ENCODE data around the gene OBP2B.

The OBP2B gene

GRCh38 chr9:133249337-133249736 lies 40.3 kb upstream of the OBP2B start:
- Histone ChIP-seq H3K4me1 (ENCODE audit: control insufficient read depth in 1 of 2, insufficient read depth in 2 of 2, low read length in 2 of 2) (peaks cover 8 to 14% of the 10 kb centered on the region in 2 experiments), H2BK12ac (ENCODE audit: low read length) (no peak overlapping the region), H3K4me3 (ENCODE audit: low read depth, low read length) (no peak overlapping the region), H3K23ac (ENCODE audit: low read length) (no peak overlapping the region), H2AFZ (ENCODE audit: insufficient read depth, low read length, poor library complexity) (no peak overlapping the region), H2BK120ac (ENCODE audit: insufficient read depth, low read length, poor library complexity) (no peak overlapping the region), H2AK5ac (ENCODE audit: low read length) (no peak overlapping the region), H3K36me3 (ENCODE audit: control insufficient read depth in 1 of 2, insufficient read depth in 2 of 2, low read length in 2 of 2) (no peaks in the 10 kb centered on the region), H3K27ac (ENCODE audit: low read depth, low read length) (no peak overlapping the region), H3K4me2 (ENCODE audit: low read length) (no peak overlapping the region), H3K14ac (ENCODE audit: low read length) (no peak overlapping the region), H3K27me3 (ENCODE audit: insufficient read depth, low read length) (no peaks in the 10 kb centered on the region), H3K9me3 (ENCODE audit: insufficient read depth, low read depth, low read length) (peaks cover 2% of the 10 kb centered on the region), H3K9ac (ENCODE audit: low read length) (no peak overlapping the region), H4K12ac (ENCODE audit: low read depth, low read length) (no peak overlapping the region), H3K18ac (ENCODE audit: low read length) (no peak overlapping the region), H3K79me2 (ENCODE audit: control insufficient read depth, insufficient read depth, low read length, poor library complexity) (no peaks in the 10 kb centered on the region), H3K79me1 (ENCODE audit: low read length) (no peaks in the 10 kb centered on the region), H2BK5ac (ENCODE audit: low read depth, low read length, poor library complexity) (no peak overlapping the region), H4K91ac (ENCODE audit: low read depth, low read length) (no peak overlapping the region), H3K4ac (ENCODE audit: low read depth, low read length) (no peak overlapping the region), H4K8ac (ENCODE audit: low read depth, low read length) (no peak overlapping the region)
- WGBS (ENCODE audit: extremely low coverage, insufficient coverage, insufficient read length), result no CpG with 5 or more reads among the region's 1 CpG
- no peak for DNase-seq

GRCh38 chr9:133248726-133249295 lies 39.8 kb upstream of the OBP2B start:
- no peaks in the 10 kb centered on the region for H3K79me2 ChIP-seq (ENCODE audit: control insufficient read depth, insufficient read depth, low read length, poor library complexity)
- H4K91ac ChIP-seq (ENCODE audit: low read depth, low read length), result no peak overlapping the region
- H3K14ac ChIP-seq (ENCODE audit: low read length), result no peak overlapping the region
- no peak overlapping the region for H2BK120ac ChIP-seq (ENCODE audit: insufficient read depth, low read length, poor library complexity)
- no peak overlapping the region for H3K18ac ChIP-seq (ENCODE audit: low read length)
- no peaks in the 10 kb centered on the region for H3K36me3 ChIP-seq (ENCODE audit: control insufficient read depth in 1 of 2, insufficient read depth in 2 of 2, low read length in 2 of 2)
- no peak overlapping the region for H3K4me3 ChIP-seq (ENCODE audit: low read depth, low read length)
- H3K27me3 ChIP-seq (ENCODE audit: insufficient read depth, low read length), result no peaks in the 10 kb centered on the region
- H3K9me3 ChIP-seq (ENCODE audit: insufficient read depth, low read depth, low read length), result peaks cover under 1% of the 10 kb centered on the region
- H3K4ac ChIP-seq (ENCODE audit: low read depth, low read length), result no peak overlapping the region
- H2AFZ ChIP-seq (ENCODE audit: insufficient read depth, low read length, poor library complexity), result no peak overlapping the region
- DNase-seq, result no peak
- H2AK5ac ChIP-seq (ENCODE audit: low read length), result no peak overlapping the region
- H4K12ac ChIP-seq (ENCODE audit: low read depth, low read length), result no peak overlapping the region
- no peak overlapping the region for H4K8ac ChIP-seq (ENCODE audit: low read depth, low read length)
- no peaks in the 10 kb centered on the region for H3K79me1 ChIP-seq (ENCODE audit: low read length)
- H3K9ac ChIP-seq (ENCODE audit: low read length), result no peak overlapping the region
- no peak overlapping the region for H3K27ac ChIP-seq (ENCODE audit: low read depth, low read length)
- peaks cover 8 to 14% of the 10 kb centered on the region in 2 experiments for H3K4me1 ChIP-seq (ENCODE audit: control insufficient read depth in 1 of 2, insufficient read depth in 2 of 2, low read length in 2 of 2)
- no peak overlapping the region for H3K23ac ChIP-seq (ENCODE audit: low read length)
- WGBS (ENCODE audit: extremely low coverage, insufficient coverage, insufficient read length), result no CpG with 5 or more reads among the region's 8 CpGs
- H3K4me2 ChIP-seq (ENCODE audit: low read length), result no peak overlapping the region
- H2BK12ac ChIP-seq (ENCODE audit: low read length), result no peak overlapping the region
- no peak overlapping the region for H2BK5ac ChIP-seq (ENCODE audit: low read depth, low read length, poor library complexity)

GRCh38 chr9:133247632-133248031 lies 38.6 kb upstream of the OBP2B start:
- no peak overlapping the region for H4K12ac ChIP-seq (ENCODE audit: low read depth, low read length)
- no peak overlapping the region for H4K8ac ChIP-seq (ENCODE audit: low read depth, low read length)
- no peak overlapping the region for H3K23ac ChIP-seq (ENCODE audit: low read length)
- H3K14ac ChIP-seq (ENCODE audit: low read length), result no peak overlapping the region
- no peak overlapping the region for H2BK12ac ChIP-seq (ENCODE audit: low read length)
- H3K4me1 ChIP-seq (ENCODE audit: control insufficient read depth in 1 of 2, insufficient read depth in 2 of 2, low read length in 2 of 2), result peaks cover 8 to 13% of the 10 kb centered on the region in 2 experiments
- H3K9me3 ChIP-seq (ENCODE audit: insufficient read depth, low read depth, low read length), result no peaks in the 10 kb centered on the region
- H3K27ac ChIP-seq (ENCODE audit: low read depth, low read length), result no peak overlapping the region
- no peaks in the 10 kb centered on the region for H3K27me3 ChIP-seq (ENCODE audit: insufficient read depth, low read length)
- no peak overlapping the region for H2BK120ac ChIP-seq (ENCODE audit: insufficient read depth, low read length, poor library complexity)
- no peak overlapping the region for H2BK5ac ChIP-seq (ENCODE audit: low read depth, low read length, poor library complexity)
- H3K9ac ChIP-seq (ENCODE audit: low read length), result no peak overlapping the region
- no peaks in the 10 kb centered on the region for H3K79me2 ChIP-seq (ENCODE audit: control insufficient read depth, insufficient read depth, low read length, poor library complexity)
- no peak overlapping the region for H2AFZ ChIP-seq (ENCODE audit: insufficient read depth, low read length, poor library complexity)
- H3K4me2 ChIP-seq (ENCODE audit: low read length), result no peak overlapping the region
- no peaks in the 10 kb centered on the region for H3K79me1 ChIP-seq (ENCODE audit: low read length)
- H3K36me3 ChIP-seq (ENCODE audit: control insufficient read depth in 1 of 2, insufficient read depth in 2 of 2, low read length in 2 of 2), result no peaks in the 10 kb centered on the region
- H2AK5ac ChIP-seq (ENCODE audit: low read length), result peak overlapping the region; percentile 30
- WGBS (ENCODE audit: extremely low coverage, insufficient coverage, insufficient read length), result no CpG with 5 or more reads among the region's 6 CpGs
- no peak overlapping the region for H3K4ac ChIP-seq (ENCODE audit: low read depth, low read length)
- DNase-seq, result no peak
- no peak overlapping the region for H3K4me3 ChIP-seq (ENCODE audit: low read depth, low read length)
- H3K18ac ChIP-seq (ENCODE audit: low read length), result no peak overlapping the region
- H4K91ac ChIP-seq (ENCODE audit: low read depth, low read length), result no peak overlapping the region

GRCh38 chr9:133246991-133247390 lies 37.9 kb upstream of the OBP2B start:
- no peaks in the 10 kb centered on the region for H3K79me2 ChIP-seq (ENCODE audit: control insufficient read depth, insufficient read depth, low read length, poor library complexity)
- H3K18ac ChIP-seq (ENCODE audit: low read length), result no peak overlapping the region
- H3K4me2 ChIP-seq (ENCODE audit: low read length), result no peak overlapping the region
- H3K14ac ChIP-seq (ENCODE audit: low read length), result no peak overlapping the region
- no peaks in the 10 kb centered on the region for H3K27me3 ChIP-seq (ENCODE audit: insufficient read depth, low read length)
- H4K8ac ChIP-seq (ENCODE audit: low read depth, low read length), result no peak overlapping the region
- WGBS (ENCODE audit: extremely low coverage, insufficient coverage, insufficient read length), result no CpG with 5 or more reads among the region's 6 CpGs
- H4K12ac ChIP-seq (ENCODE audit: low read depth, low read length), result no peak overlapping the region
- H3K4me1 ChIP-seq (ENCODE audit: control insufficient read depth in 1 of 2, insufficient read depth in 2 of 2, low read length in 2 of 2), result peaks cover 8% of the 10 kb centered on the region in 2 experiments
- no peak for DNase-seq
- H3K9me3 ChIP-seq (ENCODE audit: insufficient read depth, low read depth, low read length), result no peaks in the 10 kb centered on the region
- no peak overlapping the region for H2BK5ac ChIP-seq (ENCODE audit: low read depth, low read length, poor library complexity)
- no peak overlapping the region for H3K27ac ChIP-seq (ENCODE audit: low read depth, low read length)
- no peak overlapping the region for H4K91ac ChIP-seq (ENCODE audit: low read depth, low read length)
- no peak overlapping the region for H2AFZ ChIP-seq (ENCODE audit: insufficient read depth, low read length, poor library complexity)
- H3K4ac ChIP-seq (ENCODE audit: low read depth, low read length), result no peak overlapping the region
- no peak overlapping the region for H2BK12ac ChIP-seq (ENCODE audit: low read length)
- H2BK120ac ChIP-seq (ENCODE audit: insufficient read depth, low read length, poor library complexity), result no peak overlapping the region
- no peak overlapping the region for H2AK5ac ChIP-seq (ENCODE audit: low read length)
- no peak overlapping the region for H3K4me3 ChIP-seq (ENCODE audit: low read depth, low read length)
- H3K79me1 ChIP-seq (ENCODE audit: low read length), result no peaks in the 10 kb centered on the region
- H3K23ac ChIP-seq (ENCODE audit: low read length), result no peak overlapping the region
- no peaks in the 10 kb centered on the region for H3K36me3 ChIP-seq (ENCODE audit: control insufficient read depth in 1 of 2, insufficient read depth in 2 of 2, low read length in 2 of 2)
- H3K9ac ChIP-seq (ENCODE audit: low read length), result no peak overlapping the region

Data from trophoblast cell (in vitro differentiated cells and primary cell).